OCI-LY1 (cell line): Measurements from ENCODE around the gene PNMA6E.

Experiments used
- EZH2 ChIP-seq: fragments of 200-600 bp; sonication (generic), shearing (Covaris generic); IDR thresholded peaks from 2 replicates; pipeline ENCODE4 v1.8.0; 2017; ENCODE audit warnings: borderline replicate concordance, mixed run types, mild to moderate bottlenecking, antibody characterized with exemption, low read length, moderate library complexity, mixed read lengths
- TF ChIP-seq, protein P1 (sequence below): fragments of 200-600 bp; sonication (generic), shearing (Covaris generic); IDR thresholded peaks from 2 replicates; pipeline ENCODE4 v1.5.1; 2017; ENCODE audit warnings: mild to moderate bottlenecking, antibody characterized with exemption, low read length, moderate library complexity, mixed read lengths

GRCh38 chrX:153357877-153358276 is 43.3 kb downstream of the PNMA6E start:
- TF ChIP-seq, protein P1, sequence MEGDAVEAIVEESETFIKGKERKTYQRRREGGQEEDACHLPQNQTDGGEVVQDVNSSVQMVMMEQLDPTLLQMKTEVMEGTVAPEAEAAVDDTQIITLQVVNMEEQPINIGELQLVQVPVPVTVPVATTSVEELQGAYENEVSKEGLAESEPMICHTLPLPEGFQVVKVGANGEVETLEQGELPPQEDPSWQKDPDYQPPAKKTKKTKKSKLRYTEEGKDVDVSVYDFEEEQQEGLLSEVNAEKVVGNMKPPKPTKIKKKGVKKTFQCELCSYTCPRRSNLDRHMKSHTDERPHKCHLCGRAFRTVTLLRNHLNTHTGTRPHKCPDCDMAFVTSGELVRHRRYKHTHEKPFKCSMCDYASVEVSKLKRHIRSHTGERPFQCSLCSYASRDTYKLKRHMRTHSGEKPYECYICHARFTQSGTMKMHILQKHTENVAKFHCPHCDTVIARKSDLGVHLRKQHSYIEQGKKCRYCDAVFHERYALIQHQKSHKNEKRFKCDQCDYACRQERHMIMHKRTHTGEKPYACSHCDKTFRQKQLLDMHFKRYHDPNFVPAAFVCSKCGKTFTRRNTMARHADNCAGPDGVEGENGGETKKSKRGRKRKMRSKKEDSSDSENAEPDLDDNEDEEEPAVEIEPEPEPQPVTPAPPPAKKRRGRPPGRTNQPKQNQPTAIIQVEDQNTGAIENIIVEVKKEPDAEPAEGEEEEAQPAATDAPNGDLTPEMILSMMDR, result no peak
- TF ChIP-seq EZH2, result no peak
